ENCODE data around the gene KRTAP4-12.
"Not testable (repeated sequence)": the region's sequence is repeated elsewhere in the genome, so short reads cannot be mapped to it uniquely, and the experiment has no call there.

The KRTAP4-12 gene

DNA sequence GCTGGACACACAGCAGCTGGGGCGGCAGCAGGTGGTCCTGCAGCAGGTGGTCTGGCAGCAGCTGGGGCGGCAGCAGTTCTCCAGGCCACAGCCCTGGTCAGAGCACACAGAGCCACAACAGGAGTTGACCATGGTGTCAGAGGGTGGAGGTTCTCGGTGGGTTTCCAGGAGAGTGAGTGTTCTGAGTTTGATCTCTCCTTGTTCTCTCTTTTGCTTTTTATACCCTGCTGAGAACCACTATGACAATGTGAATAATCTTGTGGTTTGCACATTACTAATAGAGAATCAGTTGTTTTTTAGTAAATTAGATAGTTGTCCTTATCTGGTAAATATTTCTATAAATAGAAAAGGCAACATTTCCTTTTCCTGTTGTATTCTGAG is at the start of gene KRTAP4-12:
KRTAP4-12 (minus strand) TSS at position 192 of the 381 bp plus-strand sequence; CDS start at position 132, 60 bp downstream.
- DNase-seq = not testable (repeated sequence)

GRCh38 chr17:41171886-41172285 is 47.9 kb upstream of the KRTAP4-12 start:
- DNase-seq = no peak

DNA sequence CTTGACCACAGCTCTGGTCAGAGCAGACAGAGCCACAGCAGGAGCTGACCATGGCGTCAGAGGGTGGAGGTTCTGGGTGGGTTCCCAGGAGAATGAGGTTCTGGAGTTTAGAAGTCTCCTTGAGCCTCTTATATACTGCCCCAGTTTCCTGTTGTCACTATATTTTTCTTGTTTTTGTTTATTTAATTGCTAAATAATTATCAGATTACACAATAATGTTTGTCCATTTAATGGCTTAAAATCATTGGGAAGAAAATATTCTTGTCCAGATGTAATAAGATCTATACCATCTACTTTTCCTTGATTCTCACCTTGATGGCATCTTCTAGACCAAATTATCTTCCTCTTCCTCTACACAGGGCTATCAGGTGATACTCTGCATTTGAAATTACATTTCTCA is 44.1 kb upstream of the KRTAP4-12 start, which contains the start of gene KRTAP4-3:
KRTAP4-3 (minus strand) TSS at position 101 of the 400 bp plus-strand sequence; CDS start at position 52, 49 bp downstream.
- DNase-seq = no peak

DNA sequence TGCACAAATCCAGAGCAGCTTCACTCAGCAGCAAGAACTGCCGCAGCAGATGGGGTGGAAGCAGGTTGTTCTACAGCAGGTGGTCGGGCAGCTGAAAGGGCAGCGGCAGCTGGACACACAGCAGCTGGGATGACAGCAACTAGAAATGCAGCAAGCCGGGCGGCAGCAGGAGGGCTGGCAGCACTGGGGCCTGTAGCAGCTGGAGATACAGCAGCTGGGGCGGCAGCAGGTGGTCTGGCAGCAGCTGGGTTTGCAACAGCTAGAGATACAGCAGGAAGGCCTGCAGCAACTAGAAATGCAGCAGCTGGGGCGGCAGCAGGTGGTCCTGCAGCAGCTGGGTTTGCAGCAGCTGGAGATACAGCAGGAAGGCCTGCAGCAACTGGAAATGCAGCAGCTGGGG is 43.6 kb upstream of the KRTAP4-12 start:
- no peak for DNase-seq

DNA sequence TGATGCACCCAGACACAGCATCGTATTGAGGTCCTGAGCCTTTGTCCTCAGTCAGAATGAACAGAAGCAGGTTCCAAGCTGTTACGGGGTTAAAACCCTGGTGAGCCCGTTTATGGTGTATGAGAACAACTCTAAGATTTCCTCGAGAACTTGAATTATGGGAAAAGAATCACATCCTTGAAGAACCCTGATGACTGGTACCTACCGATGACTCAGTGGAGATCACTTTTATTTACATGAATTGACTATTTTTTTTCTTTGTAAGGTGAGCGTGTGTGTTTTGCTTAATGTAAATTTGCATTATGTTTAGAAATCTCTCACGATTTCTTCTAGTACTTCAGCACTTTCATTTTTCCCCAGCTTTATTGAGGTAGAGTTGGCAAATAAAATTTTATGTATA is 39.8 kb upstream of the KRTAP4-12 start:
- DNase-seq = no peak

DNA sequence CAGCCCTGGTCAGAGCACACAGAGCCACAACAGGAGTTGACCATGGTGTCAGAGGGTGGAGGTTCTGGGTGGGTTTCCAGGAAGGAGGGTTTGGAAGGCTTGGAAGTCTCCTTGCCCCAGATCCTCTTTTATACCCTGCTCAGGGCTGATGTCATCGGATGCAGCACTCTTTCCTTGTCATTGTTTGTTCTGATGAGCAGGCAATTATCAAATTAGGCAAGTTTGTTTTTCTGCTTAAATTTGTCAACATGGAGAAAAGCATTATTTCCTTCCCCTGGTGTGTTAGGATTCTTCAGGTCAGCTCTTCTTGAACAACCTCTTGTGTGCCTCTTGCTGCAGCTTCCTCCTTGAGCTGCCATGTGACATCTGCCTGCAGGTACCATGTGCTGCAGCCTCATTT is 36.7 kb upstream of the KRTAP4-12 start, which contains the start of gene KRTAP4-4:
KRTAP4-4 (minus strand) TSS at position 101 of the 400 bp plus-strand sequence; CDS start at position 44, 57 bp downstream.
- DNase-seq = no peak

- DNase-seq = not testable (repeated sequence)
These were observed 36.2 kb upstream of the KRTAP4-12 start for GRCh38 chr17:41160190-41160589.

DNA sequence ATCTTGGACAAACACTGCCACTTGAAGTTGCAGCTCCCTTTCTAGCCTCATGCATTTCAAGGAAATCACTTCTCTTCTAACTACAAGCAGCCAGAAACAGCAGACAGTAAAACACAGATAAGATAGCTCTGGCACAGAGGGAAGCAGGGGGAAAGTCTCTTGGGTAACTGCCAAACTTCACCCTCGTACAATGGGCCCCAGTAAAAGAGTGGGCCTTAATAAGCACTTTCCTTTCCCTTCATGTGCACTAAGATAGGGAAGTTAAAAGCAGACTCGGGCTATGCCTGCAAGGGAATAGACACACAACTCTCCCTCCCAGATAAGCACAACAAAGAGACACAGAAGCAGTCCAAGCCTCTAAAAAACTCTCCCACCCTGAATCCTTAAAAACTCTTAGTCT is 29.9 kb upstream of the KRTAP4-12 start:
- no peak for DNase-seq

- DNase-seq = no peak
These were observed 27.5 kb upstream of the KRTAP4-12 start for GRCh38 chr17:41151525-41151924.

DNA sequence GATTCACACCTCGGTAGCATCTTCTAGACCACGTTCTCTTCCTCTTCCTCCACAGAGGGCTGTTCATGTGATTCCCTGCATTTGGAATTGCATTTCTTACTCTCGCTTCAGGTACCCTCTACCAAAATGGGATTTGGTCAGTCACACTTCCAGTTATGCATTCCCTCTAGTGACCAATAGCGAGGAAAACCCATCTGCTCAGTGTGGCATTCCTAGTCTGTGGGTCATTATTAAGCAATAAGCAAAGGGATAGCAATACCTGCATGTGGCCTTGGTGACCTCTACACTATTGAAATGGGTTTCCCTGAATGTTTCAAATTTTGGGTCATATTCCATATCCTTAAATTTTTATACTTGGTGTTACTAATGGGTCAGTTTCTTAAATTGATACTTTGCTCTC is 26.0 kb upstream of the KRTAP4-12 start:
- DNase-seq = no peak

DNA sequence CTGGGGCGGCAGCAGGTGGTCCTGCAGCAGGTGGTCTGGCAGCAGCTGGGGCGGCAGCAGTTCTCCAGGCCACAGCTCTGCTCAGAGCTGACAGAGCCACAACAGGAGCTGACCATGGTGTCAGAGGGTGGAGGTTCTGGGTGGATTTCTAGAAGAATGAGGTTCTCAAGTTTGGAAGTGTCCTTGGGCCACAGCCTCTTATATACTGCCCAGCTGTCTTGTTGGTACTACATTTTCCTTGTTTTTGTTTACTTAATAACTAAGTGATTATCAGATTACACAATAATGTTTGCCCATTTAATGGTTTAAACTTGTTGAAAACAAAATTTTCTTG is 25.6 kb upstream of the KRTAP4-12 start, which contains the start of gene KRTAP4-5:
KRTAP4-5 (minus strand) TSS at position 174 of the 334 bp plus-strand sequence; CDS start at position 116, 58 bp downstream.
- no peak for DNase-seq

- not testable (repeated sequence) for DNase-seq
These were observed 25.1 kb upstream of the KRTAP4-12 start for GRCh38 chr17:41148971-41149651.

DNA sequence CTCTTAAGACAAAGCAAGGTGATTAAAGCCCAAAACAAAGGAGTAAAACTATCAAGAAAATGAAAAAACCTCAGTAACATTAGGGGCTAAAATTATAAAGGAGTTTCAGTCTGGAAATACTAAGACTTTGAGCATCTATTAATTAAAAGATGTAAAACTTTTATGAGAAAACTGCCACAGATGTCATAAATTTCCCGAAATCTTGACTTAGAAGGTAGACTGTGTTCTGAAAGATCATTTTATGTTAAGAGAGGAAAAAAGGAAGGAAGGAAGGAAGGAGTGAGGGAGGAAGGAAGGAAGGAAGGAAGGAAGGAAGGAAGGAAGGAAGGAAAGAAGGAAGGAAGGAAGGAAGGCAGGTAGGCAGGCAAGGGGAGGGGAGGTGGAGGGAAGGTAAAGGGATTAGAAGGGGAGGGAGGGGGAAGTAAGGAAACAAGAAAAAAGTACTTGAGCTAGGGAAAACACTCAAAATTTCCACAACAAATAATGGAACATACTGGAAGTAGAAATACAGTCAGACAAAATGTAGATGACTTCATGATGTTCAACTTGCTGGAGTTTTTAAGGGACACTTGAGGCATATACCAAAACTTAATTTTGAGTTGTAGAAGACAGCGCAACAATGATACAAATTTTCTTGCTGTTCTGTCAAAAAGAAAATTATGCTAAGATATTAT is 23.7 kb upstream of the KRTAP4-12 start:
- DNase-seq = no peak

GRCh38 chr17:41145261-41145660 is 21.3 kb upstream of the KRTAP4-12 start:
- DNase-seq = no peak

DNA sequence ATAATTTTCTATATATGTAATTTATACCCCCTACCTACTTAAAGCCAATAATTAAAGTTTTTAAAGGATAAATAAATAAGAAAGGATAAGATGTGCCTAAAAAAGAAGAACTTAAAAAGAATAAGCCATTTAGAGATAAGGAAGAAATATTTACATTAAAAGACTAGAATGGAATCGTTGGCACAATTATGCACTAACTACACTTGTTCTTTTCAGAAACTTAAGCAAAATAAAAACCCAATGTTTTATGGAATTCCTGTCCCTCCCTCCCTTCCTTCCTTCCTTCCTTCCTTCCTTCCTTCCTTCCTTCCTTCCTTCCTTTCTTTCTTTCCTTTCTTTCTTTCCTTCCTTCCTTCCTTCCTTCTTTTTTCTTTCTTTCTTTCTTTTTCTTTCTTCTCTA is 20.9 kb upstream of the KRTAP4-12 start:
- no peak for DNase-seq

DNA sequence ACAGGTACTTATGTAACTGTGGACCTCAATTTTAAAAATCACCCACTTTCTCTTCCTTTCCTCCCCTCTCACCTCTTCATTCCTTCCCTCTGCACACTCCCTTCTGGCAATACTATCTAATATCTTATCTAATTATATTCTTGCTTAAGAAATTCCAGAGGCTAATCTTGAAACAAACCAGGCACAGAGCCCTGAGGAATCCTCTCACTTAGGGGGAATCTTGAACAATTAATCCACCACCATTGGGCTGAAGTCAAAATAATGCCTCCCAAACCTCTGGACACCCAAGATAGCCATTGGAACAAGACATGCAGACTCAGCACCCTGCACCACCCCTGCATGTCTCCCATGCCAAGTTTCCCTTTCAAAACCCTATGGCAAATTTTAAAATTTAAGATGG is 17.4 kb upstream of the KRTAP4-12 start:
- no peak for DNase-seq

GRCh38 chr17:41140360-41141131 is 16.6 kb upstream of the KRTAP4-12 start, which contains the start of gene KRTAP4-6:
TSS of gene KRTAP4-6 (minus strand) at chr17:41140544. CDS start at chr17:41140487, 57 bp downstream.
- DNase-seq = peak; percentile 40

GRCh38 chr17:41139865-41140264 is 15.9 kb upstream of the KRTAP4-12 start:
- DNase-seq = not testable (repeated sequence)

- no peak for DNase-seq
These were observed 10.1 kb upstream of the KRTAP4-12 start for GRCh38 chr17:41133880-41134735.

GRCh38 chr17:41131979-41132378 is 8.0 kb upstream of the KRTAP4-12 start:
- DNase-seq = no peak

DNA sequence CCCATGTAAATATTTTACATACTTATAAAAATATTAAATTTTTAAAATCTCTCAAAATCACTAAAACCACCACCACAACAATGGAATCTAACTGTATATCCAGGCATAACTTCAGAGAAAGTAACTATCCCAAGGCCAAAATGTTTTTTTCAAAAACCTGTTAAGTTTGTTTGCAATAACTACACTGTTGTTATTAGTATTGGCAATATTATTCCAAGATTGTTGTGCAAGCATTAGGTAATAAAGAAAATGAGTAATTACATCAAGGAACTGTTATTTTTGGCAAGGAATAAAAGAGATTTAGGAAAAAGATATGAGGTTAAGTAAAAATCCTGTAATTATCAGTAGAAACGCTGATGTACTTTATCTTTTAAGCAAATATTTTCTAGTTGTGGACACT is 3.4 kb upstream of the KRTAP4-12 start:
- DNase-seq = no peak

GRCh38 chr17:41126412-41126811 is 2.4 kb upstream of the KRTAP4-12 start:
- no peak for DNase-seq
